Midbrain (tissue), 1 donor: Measurements from ENCODE around the gene ZFP36L2.

ENCODE experiments used
- DNase-seq: peaks from one replicate; lab custom pipeline; 2025; lab: John Stamatoyannopoulos, UW

ZFP36L2 gene

DNA sequence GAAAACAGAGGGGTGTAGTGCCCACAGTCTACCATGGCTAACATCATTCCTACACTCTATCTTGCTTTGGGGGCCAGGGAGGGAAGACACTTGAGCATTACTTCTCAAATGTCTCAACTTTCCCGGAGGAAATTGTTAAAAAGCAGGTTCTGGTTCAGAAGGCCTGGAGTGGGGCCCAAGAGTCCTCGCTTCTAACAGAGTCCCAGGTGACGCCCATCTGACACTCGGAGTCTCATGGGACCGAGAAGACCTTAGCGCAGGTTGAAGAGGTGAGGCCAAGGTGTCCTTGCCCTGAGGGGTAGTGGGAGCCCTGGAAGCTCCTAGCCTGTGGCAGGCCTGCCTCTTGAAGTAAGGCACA, 40.1 kb downstream of the ZFP36L2 start:
- no peak for DNase-seq

DNA sequence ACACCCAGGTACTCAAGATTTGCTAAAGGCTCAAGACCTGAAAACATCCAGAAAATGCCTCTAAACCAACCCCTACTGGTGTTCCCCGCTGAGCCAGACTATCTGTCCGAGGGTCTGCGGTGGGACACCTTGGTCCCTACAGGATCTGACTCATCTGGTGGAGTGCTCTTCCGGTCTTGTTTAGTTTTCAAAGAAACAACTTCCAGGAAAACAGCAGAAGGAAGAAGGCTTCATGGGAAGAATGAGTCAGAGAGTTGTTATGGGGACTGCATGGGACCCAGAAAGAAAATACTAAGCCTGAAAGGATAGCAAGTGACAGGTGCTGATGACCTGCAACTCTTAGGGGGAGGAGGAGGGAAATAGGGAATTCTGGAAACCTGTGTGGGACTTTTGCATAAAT, 41.3 kb downstream of the ZFP36L2 start:
- no peak for DNase-seq

DNA sequence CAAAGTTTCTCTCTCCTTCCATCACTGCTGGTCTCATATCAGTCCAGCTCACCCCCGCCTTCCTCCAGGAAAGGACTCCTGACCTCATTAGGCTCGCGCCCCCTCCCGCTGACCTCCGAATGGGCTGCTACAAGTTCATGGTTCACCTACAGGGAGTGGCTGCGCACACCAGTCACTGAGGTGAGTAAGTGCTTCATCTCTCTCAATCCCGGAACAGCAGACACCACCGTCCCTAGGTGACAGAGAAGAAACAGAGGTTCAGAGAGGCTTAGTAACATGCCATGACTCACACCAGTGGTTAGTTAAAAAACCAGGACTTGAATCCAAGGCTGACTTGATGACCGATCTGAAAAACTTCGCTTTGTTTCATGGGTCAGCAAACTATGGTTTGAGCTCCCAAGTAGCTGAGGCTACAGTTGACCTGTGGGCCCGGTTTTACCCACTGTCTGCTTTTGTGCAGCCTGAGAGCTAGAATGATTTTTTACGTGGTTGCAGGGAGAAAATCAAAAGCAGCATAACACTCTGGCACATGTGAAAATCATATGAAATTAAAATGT, 42.0 kb downstream of the ZFP36L2 start:
- no peak for DNase-seq

DNA sequence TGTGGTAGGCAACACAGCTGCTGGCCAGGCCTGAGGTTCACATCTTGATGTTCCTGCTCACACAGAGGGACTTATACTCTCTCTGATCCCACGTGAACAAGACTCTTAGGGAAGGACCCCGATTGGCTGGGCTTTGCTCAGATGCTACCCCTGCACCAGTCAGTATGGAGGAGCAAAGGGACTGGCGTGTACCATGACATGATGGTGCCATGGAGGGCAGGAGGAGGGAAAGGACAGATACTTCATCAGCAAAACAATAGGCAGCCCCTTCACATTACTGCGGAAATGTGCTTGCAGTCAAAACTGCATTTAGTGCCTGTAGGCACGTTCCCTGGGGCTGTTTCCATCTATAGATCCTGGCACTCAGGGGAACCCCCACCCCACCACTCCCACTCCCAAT, 42.7 kb downstream of the ZFP36L2 start:
- DNase-seq, result no peak

DNA sequence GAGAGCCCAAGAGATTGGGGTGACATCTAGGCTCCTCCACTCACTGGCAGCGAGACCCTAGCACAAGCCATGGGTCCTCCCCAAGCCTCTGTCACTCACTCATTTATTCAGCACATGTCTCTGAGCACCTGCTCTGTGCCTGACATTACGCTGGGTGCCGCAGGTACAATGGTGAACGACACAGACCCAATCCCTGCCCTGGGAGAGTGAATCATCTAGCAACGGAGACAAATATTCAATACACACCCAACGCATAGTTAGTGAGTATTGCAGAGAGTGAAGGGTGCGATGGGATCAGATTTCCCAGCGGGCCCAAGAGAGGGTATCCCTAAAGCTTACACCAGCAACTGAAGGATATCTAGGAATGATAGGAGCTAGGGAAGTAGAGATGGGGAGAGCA, 45.5 kb downstream of the ZFP36L2 start:
- no peak for DNase-seq

DNA sequence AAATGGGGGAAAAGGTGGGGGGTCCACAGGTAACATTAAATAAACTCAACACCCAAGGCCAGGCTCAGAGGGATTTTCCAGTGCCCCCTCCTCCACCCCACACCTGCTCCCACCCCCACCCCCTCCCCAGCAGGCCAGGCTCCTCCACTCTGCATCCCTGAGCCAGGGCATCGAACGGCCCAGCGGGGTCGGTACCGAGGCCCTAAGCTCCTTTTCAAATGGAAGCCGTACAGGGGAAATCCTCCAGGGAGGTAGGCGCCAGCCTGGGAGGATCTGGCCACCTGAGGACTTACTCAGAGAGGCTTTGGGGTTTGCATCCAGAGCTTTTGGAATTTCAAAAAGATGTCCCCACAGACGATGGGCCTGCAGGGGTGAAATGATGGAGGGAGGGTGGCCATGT, 46.5 kb downstream of the ZFP36L2 start:
- DNase-seq, result no peak

DNA sequence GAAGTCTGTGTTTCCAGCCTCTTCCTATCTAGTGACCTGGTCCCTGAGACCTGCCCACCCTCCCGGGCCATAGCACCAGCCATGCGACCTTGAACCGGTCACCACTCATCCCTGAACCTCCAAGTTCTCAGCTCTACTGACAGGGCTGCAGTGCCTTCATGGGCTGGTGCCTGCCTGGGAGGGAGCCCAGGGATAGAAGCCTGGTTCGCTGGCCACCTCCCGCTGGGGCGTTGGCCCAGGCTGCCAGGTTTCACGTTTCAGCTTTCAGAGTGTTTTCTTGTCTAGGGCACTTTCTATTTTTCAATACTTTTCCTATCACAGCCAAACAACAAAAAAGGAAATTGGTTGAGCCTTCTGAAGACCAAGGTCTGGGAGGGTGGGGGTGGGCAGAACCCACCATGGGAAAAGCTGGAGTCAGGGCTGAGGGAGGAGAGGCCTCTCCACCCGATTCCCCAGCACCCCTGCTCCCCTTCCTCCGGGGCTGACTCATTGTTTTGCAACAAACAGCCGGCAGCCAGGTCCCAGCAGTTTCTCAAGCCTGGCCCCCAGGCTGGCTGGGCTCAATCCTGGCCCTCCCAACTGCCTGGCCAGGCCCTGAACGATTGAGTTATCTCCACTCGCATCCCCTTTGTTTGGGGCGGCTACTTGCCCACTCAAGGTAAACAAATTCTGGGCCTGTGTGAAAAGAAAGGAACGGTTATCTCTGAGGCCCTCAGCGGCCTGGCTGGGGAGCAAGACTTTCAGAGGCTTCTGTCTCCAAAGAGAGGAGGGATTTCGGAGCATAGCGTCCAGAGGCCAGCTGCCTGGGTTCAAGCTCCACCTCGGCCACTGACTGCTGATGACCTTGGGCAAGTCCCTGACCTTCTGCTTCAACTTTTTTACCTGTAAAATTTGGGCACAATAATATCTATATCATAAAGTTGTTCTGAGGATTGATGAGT, 47.5 kb downstream of the ZFP36L2 start:
- DNase-seq, result no peak

DNA sequence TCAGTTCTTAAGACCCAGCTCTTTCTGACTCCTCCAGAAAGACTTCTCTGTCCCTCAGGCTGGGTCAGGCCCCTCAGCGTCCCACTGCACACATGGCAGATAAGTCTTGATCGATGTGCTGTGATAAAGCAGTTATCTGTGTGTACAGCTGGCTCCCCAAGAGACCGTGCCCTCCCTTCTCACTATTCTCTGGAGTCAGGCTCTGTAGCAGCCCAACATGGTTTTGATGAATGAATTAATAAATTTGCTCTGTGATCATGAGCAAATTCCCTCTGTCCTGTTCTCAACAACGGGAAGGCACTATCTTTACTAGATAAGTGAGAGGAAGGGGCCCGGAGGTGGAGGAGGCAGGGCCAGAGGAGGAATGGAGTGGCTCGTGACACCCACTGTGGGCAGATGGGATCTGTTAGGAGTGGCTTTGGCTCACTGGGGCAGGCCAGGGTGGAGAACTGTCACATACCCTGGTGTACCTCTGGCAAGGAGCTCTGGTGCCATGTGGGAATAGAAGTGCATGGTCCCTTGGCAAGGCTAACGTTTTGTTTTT, 48.3 kb downstream of the ZFP36L2 start:
- DNase-seq, result no peak

DNA sequence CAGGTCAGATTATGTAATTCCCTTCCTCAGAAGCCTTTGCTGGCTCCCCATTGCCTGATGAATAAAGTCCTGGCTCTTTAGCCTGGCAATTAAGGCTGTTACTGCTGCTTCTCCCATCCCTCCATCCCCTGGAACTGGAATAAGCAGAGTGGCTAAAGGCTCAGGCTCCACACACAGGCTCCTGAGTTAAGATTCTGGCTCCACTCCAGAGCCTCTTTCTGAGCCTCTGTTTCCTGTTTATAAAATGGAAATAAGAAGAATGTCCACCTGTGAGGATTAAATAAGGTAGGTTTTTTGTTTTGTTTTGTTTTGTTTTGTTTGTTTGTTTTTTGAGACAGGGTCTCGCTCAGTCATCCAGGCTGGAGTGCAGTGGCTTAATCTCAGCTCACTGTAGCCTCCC, 50.0 kb downstream of the ZFP36L2 start:
- DNase-seq, result no peak

DNA sequence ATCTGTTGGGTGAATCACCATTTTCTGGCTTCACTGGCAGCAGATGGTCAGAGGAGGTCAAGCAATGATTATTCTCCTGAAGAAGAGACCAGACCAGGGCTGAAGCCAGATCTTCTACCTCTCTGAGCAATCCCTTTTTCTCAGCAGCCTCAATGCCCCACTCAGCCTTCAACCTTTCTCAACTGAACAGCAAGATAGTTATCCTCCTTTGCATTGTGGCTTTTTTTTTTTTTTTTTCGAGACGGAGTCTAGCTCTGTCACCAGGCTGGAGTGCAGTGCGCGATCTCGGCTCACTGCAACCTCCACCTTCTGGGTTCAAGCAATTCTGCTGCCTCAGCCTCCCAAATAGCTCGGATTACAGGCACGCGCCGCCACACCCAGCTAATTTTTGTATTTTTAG, 50.5 kb downstream of the ZFP36L2 start:
- no peak for DNase-seq

DNA sequence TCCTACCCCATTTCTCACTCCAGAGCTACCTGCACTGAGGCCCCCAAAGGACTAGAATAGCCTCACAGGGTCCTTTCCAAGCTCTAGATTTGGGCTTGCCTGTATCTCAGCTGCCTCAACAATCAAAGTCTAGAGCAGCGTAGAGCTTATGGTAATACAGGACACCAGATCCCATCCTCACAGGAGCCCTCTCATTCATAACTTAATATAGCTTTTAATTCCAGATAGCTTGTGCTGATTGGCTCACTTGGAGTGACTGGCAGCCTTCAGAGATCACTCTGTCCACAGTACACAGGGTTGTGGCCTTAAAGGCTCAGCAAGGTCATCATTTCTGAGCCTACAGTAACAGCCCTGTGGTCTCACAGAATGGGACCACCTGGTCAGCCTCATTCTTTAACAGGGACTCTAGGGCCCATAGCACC, 51.4 kb downstream of the ZFP36L2 start:
- DNase-seq, result no peak

DNA sequence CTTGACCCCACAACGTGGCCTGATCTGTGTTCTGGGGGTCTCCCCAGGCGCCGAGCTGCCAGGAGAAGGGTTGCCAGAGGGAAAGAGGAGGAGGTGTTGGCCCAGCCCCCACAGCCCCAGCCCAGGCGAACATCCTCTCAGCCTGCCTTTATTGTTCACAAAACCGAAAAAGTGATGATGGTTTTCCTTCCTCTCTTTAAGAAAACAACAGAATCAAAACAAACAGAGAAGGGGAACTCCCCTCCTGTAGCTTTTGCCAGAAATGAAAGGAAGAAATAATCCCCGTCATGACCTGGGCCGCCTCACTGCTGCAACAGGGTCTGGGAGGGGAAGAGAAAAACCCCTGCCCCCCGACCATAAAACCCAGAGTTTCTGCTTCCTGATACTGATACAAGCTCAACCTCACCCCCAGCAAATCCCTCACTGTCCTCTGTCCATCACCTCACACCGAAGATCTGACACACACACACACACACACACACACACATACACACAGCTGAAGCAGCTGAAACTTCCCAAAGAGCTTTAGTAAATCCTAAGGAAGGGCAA, 52.0 kb downstream of the ZFP36L2 start:
- DNase-seq, result peak; percentile 19
